GM19023 (cell line): ENCODE data around the gene FTSJ1.

ENCODE experiments used
- ATAC-seq: cut with Tn5 transposase; IDR thresholded peaks from one replicate; pipeline ENCODE4 v1.9.1; 2021; ENCODE audit warnings: mild to moderate bottlenecking, moderate library complexity; ENCODE audit not compliant: unreplicated experiment

Gene FTSJ1

GRCh38 chrX:48470110-48470832, 5.7 kb upstream of the FTSJ1 start, which contains the start of gene SLC38A5:
Gene SLC38A5, minus strand, starts transcription at chrX:48470260. Its CDS starts 2,336 bp downstream, at chrX:48467924.
- ATAC-seq = no peak

GRCh38 chrX:48470833-48471118, 5.2 kb upstream of the FTSJ1 start:
- no peak for ATAC-seq

- no peak for ATAC-seq
These were observed 4.5 kb upstream of the FTSJ1 start for GRCh38 chrX:48471504-48471903.

GRCh38 chrX:48472225-48472624, 3.8 kb upstream of the FTSJ1 start:
- ATAC-seq = no peak

GRCh38 chrX:48472851-48473703, 2.9 kb upstream of the FTSJ1 start:
- ATAC-seq = no peak

GRCh38 chrX:48473704-48473990, 2.4 kb upstream of the FTSJ1 start:
- ATAC-seq = no peak

- no peak for ATAC-seq
These were observed 1.9 kb upstream of the FTSJ1 start for GRCh38 chrX:48474127-48474526.

- no peak for ATAC-seq
These were observed 1.4 kb upstream of the FTSJ1 start for GRCh38 chrX:48474581-48474980.

- no peak for ATAC-seq
These were observed 703 bp upstream of the FTSJ1 start for GRCh38 chrX:48475296-48475695.

GRCh38 chrX:48476919-48477318, 920 bp downstream of the FTSJ1 start:
- ATAC-seq = no peak

- no peak for ATAC-seq
These were observed 2.2 kb downstream of the FTSJ1 start for GRCh38 chrX:48477960-48478755.

GRCh38 chrX:48478806-48479205, 2.8 kb downstream of the FTSJ1 start:
- no peak for ATAC-seq

- ATAC-seq = no peak
These were observed 4.1 kb downstream of the FTSJ1 start for GRCh38 chrX:48480142-48480541.

- no peak for ATAC-seq
These were observed 4.6 kb downstream of the FTSJ1 start for GRCh38 chrX:48480583-48480982.

GRCh38 chrX:48482526-48482925, 6.5 kb downstream of the FTSJ1 start:
- ATAC-seq = no peak

- no peak for ATAC-seq
These were observed 11.4 kb downstream of the FTSJ1 start for GRCh38 chrX:48487362-48487798.

GRCh38 chrX:48488034-48488433, 12.0 kb downstream of the FTSJ1 start:
- no peak for ATAC-seq

GRCh38 chrX:48489296-48489695, 13.3 kb downstream of the FTSJ1 start:
- ATAC-seq = no peak

- no peak for ATAC-seq
These were observed 13.9 kb downstream of the FTSJ1 start for GRCh38 chrX:48489892-48490291.

GRCh38 chrX:48490661-48491060, 14.7 kb downstream of the FTSJ1 start:
- ATAC-seq = no peak

- no peak for ATAC-seq
These were observed 15.8 kb downstream of the FTSJ1 start for GRCh38 chrX:48491809-48492208.
